OCI-LY3 (cell line): Measurements from ENCODE around the gene EXOSC9.

Experiments used
- CTCF ChIP-seq: fragments of 200-600, 300-600 bp; sonication (generic); IDR thresholded peaks from 2 replicates; pipeline ENCODE4 v1.5.1; 2014; ENCODE audit warnings: antibody characterized with exemption, low read length, low read depth
- EZH2phosphoT487 ChIP-seq: fragments of 200-600 bp; shearing (Covaris generic); IDR thresholded peaks from 2 replicates; pipeline ENCODE4 v1.6.1; 2018; ENCODE audit warnings: antibody characterized with exemption, mixed run types, low read depth

GRCh38 chr4:121788896-121789295 lies 12.2 kb upstream of the EXOSC9 start:
- TF ChIP-seq CTCF (no peak), EZH2phosphoT487 (no peak)
